Frontal cortex (tissue), 4 donors: ENCODE data around the gene ENTPD1. TPM values are rescaled to one million over a fixed set of nuclear protein-coding genes. Genes with fewer than 3 reads are reported as not detected.
"Not testable (repeated sequence)": the region's sequence is repeated elsewhere in the genome, so short reads cannot be mapped to it uniquely, and the experiment has no call there.

Experiments
- DNase-seq, 2 donors: peaks; one replicate each; pipeline ENCODE4 v3.0.0; 2012; ENCODE audit warnings: low spot score in 2 of 2
- FAIRE-seq: peaks from 2 replicates; lab custom pipeline; 2012; peaks lifted over from hg19 to GRCh38; lab: Jason Lieb, UNC
- total RNA-seq: library from RNA; depleted of rRNA; stranded (reverse); fragments of >200 nt; gene quantifications from one replicate; pipeline ENCODE4 v1.2.3, GENCODE V29; 2014
- donor health status: control.
- donor health status: control.
- donor health status: control.

The ENTPD1 gene
- total RNA-seq, 1 donor from 2014 or later = 6.9 TPM

- no peak for FAIRE-seq
- no peak for DNase-seq
Observed at GRCh38 chr10:95756809-95757684, 1.1 kb downstream of the ENTPD1 start.

GRCh38 chr10:95758351-95759025 lies 2.5 kb downstream of the ENTPD1 start:
- FAIRE-seq = no peak
- no peak for DNase-seq

- DNase-seq = no peak
- FAIRE-seq = no peak
Observed at GRCh38 chr10:95759233-95759826, 3.4 kb downstream of the ENTPD1 start.

DNA sequence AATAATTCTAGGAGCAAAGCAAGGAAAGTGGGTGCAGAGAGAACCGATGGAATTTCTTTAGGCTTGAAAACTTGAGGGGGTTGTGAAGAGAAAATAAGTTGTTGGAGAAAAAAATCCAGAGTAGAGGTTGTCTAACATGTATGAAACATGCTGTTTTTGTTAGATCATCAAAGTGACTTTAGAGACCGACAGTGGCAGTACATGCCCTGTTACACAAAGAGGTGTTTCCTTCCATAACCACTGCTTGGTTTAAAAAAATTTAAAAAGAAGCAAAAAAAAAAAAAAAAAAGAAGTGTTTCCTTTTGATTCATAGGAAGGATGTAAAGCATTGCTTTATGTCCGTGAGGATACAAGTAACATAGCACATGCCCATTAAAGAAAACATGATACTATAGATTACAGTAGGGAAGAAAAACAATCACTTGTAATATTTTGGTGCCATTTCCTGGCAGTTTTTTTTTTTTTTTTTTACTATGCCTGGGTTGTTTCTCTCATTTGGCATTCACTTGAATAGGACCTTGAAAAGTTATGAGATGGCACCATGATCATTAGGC lies 6.1 kb downstream of the ENTPD1 start:
- DNase-seq = no peak

GRCh38 chr10:95767884-95768556 lies 12.1 kb downstream of the ENTPD1 start:
- FAIRE-seq (no peak), DNase-seq (no peak)

More for the DNA sequence above, 6.1 kb downstream of the ENTPD1 start:
- no peak for FAIRE-seq

DNA sequence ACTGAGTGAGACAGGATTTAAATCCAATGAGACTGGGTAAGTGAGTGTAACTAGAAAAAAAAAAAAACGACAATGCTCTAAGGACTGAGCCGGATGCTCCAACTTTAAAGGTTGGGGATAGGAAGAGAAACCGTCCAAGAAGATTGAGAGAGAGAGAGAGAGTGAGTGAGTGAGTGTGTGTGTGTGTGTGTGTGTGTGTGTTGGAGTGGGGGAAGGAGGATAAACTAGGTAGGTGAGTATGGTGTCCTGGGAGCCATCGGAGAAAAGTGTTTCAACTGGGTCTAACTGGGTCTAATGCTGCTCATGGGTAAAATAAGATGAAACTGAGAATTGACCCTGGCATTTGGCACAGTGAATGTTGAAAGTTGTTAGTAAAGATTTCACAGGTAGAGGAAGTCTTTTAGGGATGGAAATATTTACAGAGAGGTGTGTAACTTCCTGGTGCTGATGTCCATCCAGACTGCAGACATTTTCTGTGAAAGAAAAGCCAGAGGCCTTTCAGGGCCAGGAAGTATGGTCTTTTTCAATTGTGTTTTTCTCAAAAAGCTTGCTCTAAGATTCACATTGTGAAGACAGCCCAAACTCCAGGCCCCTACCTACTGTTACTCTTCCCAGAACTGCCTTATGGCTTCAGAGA lies 14.2 kb downstream of the ENTPD1 start:
- no peak for DNase-seq
- FAIRE-seq = no peak

GRCh38 chr10:95773454-95773853 lies 17.5 kb downstream of the ENTPD1 start:
- not testable (repeated sequence) for FAIRE-seq, DNase-seq

GRCh38 chr10:95777638-95778037 lies 21.7 kb downstream of the ENTPD1 start:
- not testable (repeated sequence) for DNase-seq, FAIRE-seq

- FAIRE-seq = no peak
- DNase-seq = no peak
Observed at GRCh38 chr10:95782318-95782717, 26.4 kb downstream of the ENTPD1 start.

- DNase-seq (no peak), FAIRE-seq (no peak)
Observed at GRCh38 chr10:95783741-95784140, 27.8 kb downstream of the ENTPD1 start.

DNA sequence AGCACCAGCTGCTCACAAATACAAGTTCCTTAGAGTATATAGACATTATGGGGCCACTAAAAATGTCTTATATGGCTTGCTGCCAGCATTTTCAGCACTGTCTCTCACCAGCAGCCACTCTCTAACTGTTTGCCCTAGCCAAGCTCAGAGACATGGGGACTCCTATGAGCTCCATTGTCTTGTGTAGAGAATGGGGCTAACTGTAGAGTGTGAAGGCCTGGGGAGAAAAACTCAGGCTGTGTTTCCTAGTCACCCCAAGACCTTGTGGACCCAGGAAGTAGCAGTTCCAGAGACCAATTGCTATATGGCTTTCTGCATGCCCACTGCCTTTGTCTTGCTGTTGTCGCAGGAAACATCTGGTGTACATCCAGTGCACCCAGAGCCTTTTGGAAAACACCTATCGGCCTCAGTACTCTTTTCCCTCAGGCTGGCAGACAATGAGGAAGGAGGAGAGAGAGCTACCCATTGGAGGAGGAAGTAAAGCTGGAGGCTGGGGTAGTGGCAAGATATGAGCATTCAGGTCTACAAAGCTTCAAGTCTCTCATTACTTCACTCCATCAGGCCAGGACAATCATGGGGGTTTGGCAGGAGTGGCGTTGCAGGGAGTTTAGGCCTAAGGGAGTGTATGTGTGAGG lies 28.4 kb downstream of the ENTPD1 start:
- FAIRE-seq (no peak), DNase-seq (no peak)

DNA sequence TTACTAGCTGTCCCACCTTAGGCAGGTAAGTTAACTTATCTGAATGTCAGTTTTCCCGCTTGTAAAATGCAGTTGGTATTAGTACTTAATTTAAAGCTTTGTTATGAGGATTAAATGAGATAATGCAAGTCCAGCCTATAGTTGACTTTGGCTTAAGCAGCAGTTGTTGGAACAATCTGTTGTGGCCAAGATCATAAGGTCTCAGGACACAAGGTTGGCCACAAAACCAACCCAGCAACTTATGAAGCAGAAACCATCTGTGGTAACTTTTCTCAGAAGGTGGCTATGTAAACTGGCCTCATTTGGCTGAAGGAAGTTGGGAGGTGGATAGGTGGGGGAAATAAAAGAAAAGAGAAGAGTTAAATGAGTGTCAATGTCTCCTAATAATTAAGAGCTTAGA lies 29.4 kb downstream of the ENTPD1 start:
- no peak for FAIRE-seq
- DNase-seq = no peak

DNA sequence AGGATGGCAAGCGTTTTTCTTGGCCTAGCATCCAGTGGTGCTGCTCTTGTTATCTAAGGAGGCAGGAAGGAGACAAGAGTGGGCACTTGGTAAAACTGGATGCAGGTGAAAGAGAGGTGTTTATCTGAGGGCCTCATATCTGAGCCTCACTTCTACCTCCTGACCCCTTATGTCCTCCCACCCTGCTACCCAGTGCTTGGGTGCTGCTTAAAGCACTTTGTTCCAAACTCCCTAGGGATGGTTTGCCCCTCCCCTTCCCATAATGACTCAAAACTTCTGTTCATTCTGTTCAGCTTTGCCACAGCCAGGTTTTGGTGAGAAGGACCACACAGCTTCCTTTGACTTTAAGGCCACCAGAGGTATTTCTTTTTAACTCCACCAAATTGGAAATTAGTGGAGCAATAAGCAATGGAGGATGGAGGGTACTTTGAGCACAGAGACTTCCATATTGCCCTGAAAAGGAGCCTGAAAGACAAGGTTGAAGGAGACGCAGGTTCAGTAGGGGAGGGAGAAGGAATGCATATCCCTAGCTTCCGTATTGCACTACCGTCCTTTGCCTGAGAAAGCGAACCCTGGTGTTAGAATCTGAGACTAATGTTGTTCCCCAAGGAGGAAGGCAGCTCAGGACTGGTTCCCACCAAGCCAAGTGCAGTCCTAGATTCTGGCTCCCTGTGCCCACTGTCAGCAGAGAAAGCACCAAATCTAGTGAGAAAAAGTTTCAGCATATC lies 30.1 kb downstream of the ENTPD1 start:
- no peak for FAIRE-seq
- DNase-seq = no peak

DNA sequence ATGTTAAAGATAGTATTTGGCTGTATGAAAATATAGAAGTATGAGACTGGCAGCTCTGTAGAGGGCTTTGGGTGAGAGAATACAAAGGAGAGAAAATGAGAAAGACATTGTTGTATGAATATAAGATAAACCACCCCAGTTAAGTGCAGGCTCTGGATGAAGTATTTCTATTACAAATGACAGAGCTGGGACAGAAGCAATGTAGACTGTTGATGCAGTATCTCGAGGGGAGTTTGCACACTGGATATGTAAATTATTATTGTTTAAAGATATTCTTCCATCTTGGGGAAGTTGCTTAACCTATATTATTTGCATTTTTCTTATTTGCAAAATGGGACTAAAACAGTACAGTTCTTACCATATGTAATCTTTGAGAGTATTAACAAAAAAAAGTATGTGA lies 31.5 kb downstream of the ENTPD1 start:
- FAIRE-seq = no peak
- no peak for DNase-seq

GRCh38 chr10:95788830-95789229 lies 32.9 kb downstream of the ENTPD1 start:
- FAIRE-seq = no peak
- no peak for DNase-seq

DNA sequence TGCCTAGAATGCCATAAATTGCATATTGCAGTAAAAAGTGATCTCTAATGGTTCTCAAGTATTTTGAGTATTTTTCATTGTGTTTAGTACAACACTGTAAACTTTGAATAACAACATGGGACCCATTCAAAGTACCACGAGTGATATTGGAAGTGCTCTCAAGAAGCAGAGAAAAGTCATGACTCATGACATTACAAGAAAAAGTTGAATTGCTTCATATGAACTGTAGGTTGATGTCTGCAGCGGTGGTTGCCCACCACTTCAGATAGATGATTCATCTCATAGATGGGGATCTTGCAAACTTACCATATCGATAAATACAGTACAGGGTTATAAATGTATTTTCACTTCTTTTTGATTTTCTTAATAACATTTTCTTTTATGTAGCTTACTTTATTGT lies 33.9 kb downstream of the ENTPD1 start:
- no peak for FAIRE-seq
- DNase-seq = no peak

- DNase-seq (no peak), FAIRE-seq (no peak)
Observed at GRCh38 chr10:95790982-95791381, 35.0 kb downstream of the ENTPD1 start.

GRCh38 chr10:95791425-95791979 lies 35.5 kb downstream of the ENTPD1 start:
- no peak for FAIRE-seq
- DNase-seq = no peak
